Superior temporal gyrus (tissue), 1 donor: ENCODE results near the gene FUCA2.
A peak's percentile ranks its signal among the peaks of the same experiment; 100 is the strongest.
"Not testable (repeated sequence)": the region's sequence is repeated elsewhere in the genome, so short reads cannot be mapped to it uniquely, and the experiment has no call there.

Experiments
- DNase-seq: peaks from one replicate; pipeline ENCODE4 v3.0.0-alpha.2; 2016; ENCODE audit errors: extremely low spot score

FUCA2 gene

DNA sequence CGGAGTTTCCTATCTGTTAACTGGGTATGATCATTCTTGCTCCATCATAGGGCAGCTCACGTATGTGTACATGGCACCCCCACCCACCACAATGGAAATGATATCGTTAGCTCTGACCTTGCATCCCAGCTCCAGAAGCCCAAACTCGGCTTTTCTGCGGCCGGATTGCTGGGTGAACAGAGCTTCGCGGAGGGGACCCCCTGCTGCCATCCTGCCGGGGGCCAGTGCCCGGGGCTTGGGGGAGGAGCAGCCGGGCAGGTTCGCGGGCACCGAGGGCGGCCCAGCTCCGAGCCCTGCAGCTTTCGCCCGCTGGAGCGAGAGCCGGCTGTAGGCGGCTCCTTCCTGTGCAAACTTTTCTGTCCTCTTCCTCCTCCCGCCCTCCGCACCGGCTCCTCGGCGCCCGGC is 24.9 kb upstream of the FUCA2 start:
- no peak for DNase-seq

DNA sequence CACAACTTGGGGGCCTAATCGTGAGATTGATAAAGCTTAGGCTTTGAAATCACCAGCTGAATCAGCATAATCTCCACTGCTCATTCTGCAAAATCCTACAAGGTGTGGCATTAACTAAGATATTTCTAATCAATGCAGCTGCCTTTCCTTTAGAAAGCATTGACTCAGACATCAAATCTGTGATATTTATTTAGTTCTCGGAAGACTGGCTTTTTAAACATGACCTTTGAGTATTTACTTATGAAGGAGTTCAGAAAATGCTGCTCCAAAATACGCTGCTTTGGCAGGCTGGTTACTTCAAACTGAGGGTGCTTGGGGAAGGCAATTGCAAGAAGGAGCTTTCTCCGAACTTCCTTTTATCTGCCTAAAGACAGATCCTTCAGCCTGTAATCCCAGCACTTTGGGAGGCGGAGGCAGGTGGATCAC is 23.7 kb upstream of the FUCA2 start:
- no peak for DNase-seq

- no peak for DNase-seq
Observed at GRCh38 chr6:143531720-143532499, 20.4 kb upstream of the FUCA2 start.

DNA sequence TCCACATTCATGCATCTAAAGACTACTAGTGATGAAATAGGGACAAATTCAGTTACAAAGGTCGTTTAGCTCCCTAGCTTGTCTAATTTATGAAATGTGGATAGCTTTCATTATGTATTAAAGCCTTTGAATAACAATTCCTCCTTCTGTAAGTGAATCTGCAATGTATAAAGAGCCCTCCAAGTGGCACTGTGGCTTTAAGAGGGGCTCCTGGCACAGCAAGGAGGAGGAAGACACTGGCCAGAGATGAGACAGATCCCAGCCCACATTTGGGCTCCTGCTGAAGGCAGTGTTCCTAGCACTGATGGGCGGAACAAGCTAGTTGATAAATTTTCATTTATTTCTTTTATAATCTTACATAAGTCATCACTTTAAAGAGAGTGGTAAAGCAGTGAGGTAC is 17.6 kb upstream of the FUCA2 start:
- no peak for DNase-seq

DNA sequence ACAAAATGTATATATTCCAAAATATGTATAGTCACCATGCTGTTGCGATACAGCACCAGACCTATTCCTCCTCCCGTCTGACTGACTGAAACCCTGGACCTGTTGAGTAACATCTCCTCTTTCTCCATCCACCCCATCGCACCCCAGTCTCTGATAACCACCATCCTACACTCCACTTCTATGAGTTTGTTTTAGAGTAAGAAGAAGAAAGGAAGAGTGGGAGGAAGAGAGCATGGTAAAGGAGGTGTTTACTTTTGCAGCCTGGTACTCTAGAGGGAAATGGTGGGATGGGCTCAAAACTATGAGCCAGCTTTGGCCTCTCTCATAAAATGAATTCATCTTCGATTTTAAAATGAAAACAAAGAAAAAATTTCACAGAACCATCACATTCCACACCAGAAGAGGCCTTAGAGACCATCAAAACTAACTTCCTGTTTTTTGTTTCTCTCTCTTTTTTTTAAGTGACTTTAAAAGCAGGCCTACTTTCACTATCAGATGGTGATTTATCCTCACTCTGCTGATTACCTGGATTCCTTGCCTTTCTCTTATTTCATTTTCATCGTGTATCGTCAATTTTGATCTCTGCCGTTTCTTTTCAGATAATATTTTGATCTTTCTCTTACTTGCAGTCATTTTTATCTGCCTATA is 16.8 kb upstream of the FUCA2 start:
- no peak for DNase-seq

- DNase-seq = no peak
Observed at GRCh38 chr6:143527677-143528076, 16.2 kb upstream of the FUCA2 start.

DNA sequence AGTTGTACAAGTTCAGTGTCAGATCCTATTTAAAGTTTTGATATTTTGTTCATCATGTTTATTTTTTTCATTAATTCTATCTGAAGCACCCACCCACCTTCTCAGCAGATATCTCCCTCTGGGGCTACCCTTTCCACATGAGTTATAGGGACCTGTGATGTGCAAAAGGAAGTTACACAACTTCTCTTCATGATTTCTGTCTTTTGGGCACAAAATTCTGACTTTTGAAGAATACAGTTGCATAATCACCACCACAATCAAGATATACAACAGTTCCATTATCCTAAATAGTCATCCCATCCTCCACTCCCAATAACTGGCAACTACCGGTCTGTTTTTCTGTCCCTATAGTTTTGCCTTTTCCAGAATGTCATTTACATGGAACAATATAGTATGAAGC is 13.8 kb upstream of the FUCA2 start:
- no peak for DNase-seq

GRCh38 chr6:143522039-143522600 is 10.6 kb upstream of the FUCA2 start:
- DNase-seq = no peak

DNA sequence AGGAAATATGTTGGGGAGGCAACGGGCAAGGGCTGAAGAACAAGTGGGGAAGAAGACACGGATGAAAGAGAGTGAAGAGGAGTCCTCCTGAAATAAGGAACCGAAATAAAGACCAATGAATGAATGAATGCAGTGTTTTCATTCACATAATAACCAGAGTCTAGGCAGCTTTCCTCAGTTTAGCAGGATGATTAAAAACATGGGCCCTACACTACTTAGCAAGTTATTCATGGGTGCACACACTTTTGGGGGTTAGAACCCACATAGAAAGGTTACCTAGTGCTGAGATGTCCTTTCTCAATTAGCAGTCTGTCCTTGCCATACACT is 5.9 kb upstream of the FUCA2 start:
- DNase-seq = no peak

GRCh38 chr6:143516690-143517446 is 5.3 kb upstream of the FUCA2 start:
- no peak for DNase-seq

DNA sequence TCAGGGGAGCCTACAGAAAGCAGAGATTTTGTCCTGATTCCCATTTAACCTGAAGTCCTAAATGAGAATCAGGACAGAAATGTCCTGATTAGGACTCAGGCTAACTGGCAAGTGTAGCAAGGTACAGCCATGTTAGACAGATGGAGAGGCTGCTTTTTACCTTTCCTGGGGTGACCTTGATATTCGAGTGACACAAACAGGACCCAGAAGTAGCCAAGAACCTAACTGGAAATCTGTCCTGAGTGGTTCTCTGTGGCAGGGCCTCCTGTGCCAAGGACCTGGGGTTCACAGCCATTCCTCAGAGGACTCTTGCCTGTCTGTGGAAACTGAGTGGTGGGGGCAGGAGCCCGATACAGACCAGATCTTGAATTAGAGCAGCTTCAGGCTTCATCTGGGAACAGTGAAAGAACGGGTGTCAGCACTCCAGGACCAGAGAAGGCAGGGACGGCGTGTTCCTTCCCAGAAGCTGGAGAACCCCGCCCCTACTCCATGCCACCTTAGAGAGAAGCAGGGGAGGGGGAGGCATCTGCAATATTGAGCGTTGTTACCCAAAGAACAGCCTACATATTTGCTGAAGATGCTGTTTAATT is 4.3 kb upstream of the FUCA2 start:
- DNase-seq = no peak

DNA sequence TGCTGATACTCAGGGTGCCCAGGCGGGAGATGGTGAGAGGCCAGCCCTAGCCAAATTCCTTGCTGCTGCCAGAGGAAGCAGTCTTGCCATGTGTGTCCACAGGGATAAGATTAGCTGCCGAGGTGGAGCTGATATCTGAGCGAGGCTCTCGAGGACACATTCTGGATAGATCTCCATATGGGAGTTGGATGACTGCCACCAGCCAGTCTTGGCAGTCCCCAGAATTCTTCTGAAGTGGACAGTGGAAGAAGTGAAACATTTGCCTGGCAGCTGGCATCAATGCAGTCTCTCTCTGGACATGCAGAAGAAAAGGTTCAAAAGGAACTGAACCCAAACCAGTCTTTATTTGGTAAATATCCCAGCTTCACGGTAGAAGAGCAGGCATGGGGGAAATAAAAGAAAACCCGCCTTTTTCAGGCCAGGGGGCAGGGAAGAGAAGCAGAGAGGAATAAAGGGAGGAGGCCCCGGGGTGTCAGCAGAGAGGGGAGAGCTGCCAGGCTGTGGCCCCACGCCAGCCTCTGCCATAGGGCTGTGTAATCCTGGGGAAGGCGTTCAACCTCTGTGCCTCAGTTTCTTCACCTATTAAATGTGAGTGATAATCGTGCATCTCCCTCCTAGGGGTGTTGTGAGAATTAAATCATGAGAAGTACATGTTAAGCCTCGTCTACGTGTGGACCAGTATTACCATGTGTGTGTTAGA is 3.7 kb upstream of the FUCA2 start:
- peak; percentile 46 for DNase-seq

- no peak for DNase-seq
Observed at GRCh38 chr6:143513410-143513809, 1.9 kb upstream of the FUCA2 start.

GRCh38 chr6:143510326-143510725 is 1.2 kb downstream of the FUCA2 start:
- not testable (repeated sequence) for DNase-seq

- no peak for DNase-seq
Observed at GRCh38 chr6:143507358-143508145, 4.0 kb downstream of the FUCA2 start.

GRCh38 chr6:143506620-143507019 is 4.9 kb downstream of the FUCA2 start:
- no peak for DNase-seq

DNA sequence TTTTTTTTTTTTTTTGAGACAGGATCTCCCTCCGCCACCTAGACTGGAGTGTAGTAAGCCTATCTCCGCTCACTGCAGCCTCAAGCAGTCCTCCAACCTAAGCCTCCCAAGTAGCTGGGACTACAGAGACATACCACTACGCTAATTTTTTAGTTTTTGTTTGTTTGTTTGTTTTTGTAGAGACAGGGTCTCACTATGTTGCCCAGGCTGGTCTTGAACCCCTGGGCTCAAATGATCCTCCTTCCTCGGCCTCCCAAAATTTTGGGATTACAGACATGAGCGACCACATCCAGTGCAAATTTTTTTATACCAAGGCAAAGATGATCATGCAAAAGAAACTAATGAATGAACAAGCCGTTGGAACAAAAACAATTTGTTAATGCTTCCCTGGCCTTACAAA is 5.3 kb downstream of the FUCA2 start:
- DNase-seq = no peak

DNA sequence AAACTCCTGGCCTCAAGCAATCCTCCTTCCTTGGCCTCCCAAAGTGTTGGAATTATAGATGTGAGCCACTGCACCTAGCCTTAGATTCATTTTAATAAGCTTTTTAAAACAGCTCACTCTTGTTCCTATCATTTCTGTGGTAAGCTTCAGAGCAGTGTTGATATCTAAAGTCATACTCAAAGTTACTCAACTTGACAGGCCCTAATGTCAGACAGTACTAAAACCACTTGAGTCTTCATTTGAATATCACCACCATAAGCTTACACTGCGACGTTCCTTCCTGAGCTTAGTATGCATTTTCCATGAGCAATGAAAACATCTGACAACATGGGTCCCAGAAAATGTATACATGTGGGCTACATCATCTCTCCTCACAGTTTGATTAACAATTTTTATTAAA is 6.0 kb downstream of the FUCA2 start:
- DNase-seq = no peak

GRCh38 chr6:143505111-143505510 is 6.4 kb downstream of the FUCA2 start:
- DNase-seq = no peak

DNA sequence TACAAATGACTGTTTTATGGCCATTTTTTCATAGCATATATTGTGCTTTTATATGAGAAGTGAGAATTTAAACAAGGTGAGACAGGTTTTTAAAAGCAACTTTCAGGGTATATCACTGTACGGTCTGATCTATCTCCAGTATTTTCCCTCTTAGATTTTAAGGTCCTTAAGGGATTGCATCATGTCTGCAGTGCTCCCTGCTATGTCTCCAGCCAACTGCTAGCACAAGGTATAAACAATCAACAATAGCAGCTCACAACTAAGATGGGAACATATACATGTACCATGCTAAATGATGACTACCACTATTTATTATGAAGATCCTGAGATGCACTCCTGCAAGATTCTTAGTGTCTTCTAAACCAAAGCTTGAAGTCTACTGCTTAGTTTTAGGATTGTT is 7.2 kb downstream of the FUCA2 start:
- DNase-seq = no peak

GRCh38 chr6:143501851-143502250 is 9.7 kb downstream of the FUCA2 start:
- DNase-seq = no peak
